ENCODE measurements around the gene MARCHF3.

Gene MARCHF3

DNA sequence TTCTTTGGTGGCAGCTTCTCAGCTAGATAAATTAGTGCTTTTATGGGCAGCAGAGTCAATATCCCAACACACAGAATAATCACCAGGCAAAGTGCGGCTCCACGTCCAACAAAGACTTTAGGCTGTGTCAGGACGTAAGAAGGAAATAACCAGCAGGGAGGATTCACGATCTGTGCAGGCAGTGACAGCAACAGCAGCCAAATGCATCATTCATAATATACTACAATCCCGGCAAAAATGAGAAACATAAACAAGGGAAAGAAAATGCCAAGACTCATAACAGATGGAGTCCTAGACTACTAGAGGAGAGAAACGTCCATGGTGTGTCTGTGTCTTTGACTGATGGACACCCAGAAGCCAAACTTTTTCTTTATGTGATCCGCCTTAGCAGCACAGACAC lies 152.8 kb downstream of the MARCHF3 start:
- H2AFZ ChIP-seq (ENCODE audit: low read length): no peak overlapping the region
- H3K9me3 ChIP-seq (replicated peaks; ENCODE audit: insufficient read depth, low read length): no peaks in the 10 kb centered on the region
- no peak for TF ChIP-seq EZH2 (optimal IDR thresholded peaks at IDR 0.05; ENCODE audit: low read depth, low read length)
- no peaks in the 10 kb centered on the region for H3K27me3 ChIP-seq (replicated peaks; ENCODE audit: insufficient read depth, low read length)
- H3K4me3 ChIP-seq (ENCODE audit: low read length): no peak overlapping the region
- no peaks in the 10 kb centered on the region for H3K79me2 ChIP-seq (ENCODE audit: low read length)
- no peaks in the 10 kb centered on the region for H3F3A ChIP-seq (ENCODE audit: insufficient read depth, low read length)
- no peaks in the 10 kb centered on the region for H3K9me2 ChIP-seq (replicated peaks; ENCODE audit: insufficient read depth, low read length)
- no peaks in the 10 kb centered on the region for H4K20me1 ChIP-seq (ENCODE audit: insufficient read depth, low read length)
- no peak overlapping the region for H3K4me2 ChIP-seq (ENCODE audit: low read depth, low read length)
- H3K4me1 ChIP-seq (ENCODE audit: low read length): no peaks in the 10 kb centered on the region
- DNase-seq: no peak
- H3K36me3 ChIP-seq (replicated peaks; ENCODE audit: insufficient read depth, low read length): no peaks in the 10 kb centered on the region
- no peak overlapping the region for H3K27ac ChIP-seq (ENCODE audit: low read length)
- H3K9ac ChIP-seq (ENCODE audit: low read length): no peak overlapping the region

DNA sequence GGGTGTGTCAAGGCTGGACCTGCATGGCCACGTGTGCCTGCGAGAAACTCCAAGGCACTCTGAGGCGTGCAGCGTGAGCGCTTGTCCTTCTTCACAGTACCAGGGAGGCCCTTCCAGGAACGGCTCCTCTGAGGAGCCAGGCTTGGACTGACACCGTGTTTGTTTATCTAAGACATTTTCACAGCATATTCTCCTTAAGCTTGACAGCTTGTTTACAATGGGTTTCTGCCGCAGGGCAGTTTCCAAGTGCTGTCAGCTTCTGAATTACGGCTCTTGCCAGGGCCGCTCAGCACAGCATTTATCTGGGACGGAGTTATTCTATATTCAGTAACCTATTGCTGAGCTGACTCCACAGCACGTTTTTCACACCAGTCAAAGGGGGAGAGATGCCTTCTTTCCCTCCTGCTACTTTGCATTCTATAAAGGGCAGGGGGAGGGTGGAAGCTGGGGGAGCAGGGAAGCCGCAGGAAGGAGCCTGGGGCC lies 155.0 kb downstream of the MARCHF3 start:
- DNase-seq: no peak
- no peaks in the 10 kb centered on the region for H4K20me1 ChIP-seq (ENCODE audit: insufficient read depth, low read length)
- no peaks in the 10 kb centered on the region for H3K79me2 ChIP-seq (ENCODE audit: low read length)
- no peak overlapping the region for H3K4me2 ChIP-seq (ENCODE audit: low read depth, low read length)
- H3K9me3 ChIP-seq (replicated peaks; ENCODE audit: insufficient read depth, low read length): no peaks in the 10 kb centered on the region
- no peak overlapping the region for H3K9ac ChIP-seq (ENCODE audit: low read length)
- no peaks in the 10 kb centered on the region for H3K36me3 ChIP-seq (replicated peaks; ENCODE audit: insufficient read depth, low read length)
- H3K4me1 ChIP-seq (ENCODE audit: low read length): no peaks in the 10 kb centered on the region
- TF ChIP-seq EZH2phosphoT487 (IDR thresholded peaks at IDR 0.05; ENCODE audit: low read length) (no peak), EZH2 (optimal IDR thresholded peaks at IDR 0.05; ENCODE audit: low read depth, low read length) (no peak)
- TF ChIP-seq, protein P1, sequence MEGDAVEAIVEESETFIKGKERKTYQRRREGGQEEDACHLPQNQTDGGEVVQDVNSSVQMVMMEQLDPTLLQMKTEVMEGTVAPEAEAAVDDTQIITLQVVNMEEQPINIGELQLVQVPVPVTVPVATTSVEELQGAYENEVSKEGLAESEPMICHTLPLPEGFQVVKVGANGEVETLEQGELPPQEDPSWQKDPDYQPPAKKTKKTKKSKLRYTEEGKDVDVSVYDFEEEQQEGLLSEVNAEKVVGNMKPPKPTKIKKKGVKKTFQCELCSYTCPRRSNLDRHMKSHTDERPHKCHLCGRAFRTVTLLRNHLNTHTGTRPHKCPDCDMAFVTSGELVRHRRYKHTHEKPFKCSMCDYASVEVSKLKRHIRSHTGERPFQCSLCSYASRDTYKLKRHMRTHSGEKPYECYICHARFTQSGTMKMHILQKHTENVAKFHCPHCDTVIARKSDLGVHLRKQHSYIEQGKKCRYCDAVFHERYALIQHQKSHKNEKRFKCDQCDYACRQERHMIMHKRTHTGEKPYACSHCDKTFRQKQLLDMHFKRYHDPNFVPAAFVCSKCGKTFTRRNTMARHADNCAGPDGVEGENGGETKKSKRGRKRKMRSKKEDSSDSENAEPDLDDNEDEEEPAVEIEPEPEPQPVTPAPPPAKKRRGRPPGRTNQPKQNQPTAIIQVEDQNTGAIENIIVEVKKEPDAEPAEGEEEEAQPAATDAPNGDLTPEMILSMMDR (IDR thresholded peaks at IDR 0.05; ENCODE audit: low read length): no peak
- H3K9me2 ChIP-seq (replicated peaks; ENCODE audit: insufficient read depth, low read length): no peaks in the 10 kb centered on the region
- no peak overlapping the region for H3K4me3 ChIP-seq (ENCODE audit: low read length)
- no peak overlapping the region for H2AFZ ChIP-seq (ENCODE audit: low read length)
- H3K27me3 ChIP-seq (replicated peaks; ENCODE audit: insufficient read depth, low read length): no peaks in the 10 kb centered on the region
- no peaks in the 10 kb centered on the region for H3F3A ChIP-seq (ENCODE audit: insufficient read depth, low read length)
- H3K27ac ChIP-seq (ENCODE audit: low read length): no peak overlapping the region

DNA sequence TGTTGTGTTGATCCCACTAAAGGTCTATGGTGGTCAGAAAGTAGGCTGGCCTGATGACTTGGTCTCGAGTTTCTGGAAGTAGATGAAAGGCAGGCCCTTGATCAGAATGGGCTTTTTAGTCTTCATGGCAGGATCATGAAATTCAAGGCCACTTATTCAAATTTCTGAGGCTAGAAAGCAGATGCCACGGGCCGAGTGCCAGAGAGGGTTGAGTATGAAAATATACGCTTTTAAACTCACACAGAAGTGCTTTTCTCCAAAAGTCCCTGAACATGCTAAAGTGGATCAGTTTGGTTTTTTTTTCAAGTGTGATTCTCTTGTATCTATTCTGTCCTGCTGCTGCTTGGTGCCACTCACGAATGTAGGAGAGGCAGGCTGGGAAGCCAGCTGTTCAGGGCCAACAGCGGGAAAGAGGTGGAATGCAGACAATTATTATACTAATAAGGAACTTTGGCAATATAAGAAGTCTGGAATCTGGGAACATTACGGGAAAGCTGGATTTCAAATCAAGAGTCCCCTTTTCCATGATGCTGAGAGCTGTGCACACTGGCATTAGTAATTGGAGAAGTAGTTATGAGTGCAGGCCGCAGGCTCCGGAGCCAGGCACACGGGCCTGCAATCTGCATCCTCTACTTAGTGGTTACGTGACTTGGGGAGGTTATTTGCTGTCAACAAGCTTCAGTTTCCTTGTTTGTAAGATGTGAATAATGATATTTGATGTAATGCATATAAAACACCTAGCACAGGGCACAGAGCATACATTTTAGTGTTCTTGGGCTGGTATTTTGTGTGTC lies 157.6 kb downstream of the MARCHF3 start:
- H3K4me1 ChIP-seq (ENCODE audit: low read length): no peaks in the 10 kb centered on the region
- no peaks in the 10 kb centered on the region for H3K27me3 ChIP-seq (replicated peaks; ENCODE audit: insufficient read depth, low read length)
- DNase-seq: no peak
- TF ChIP-seq, protein P1 (IDR thresholded peaks at IDR 0.05; ENCODE audit: low read length): no peak
- TF ChIP-seq EZH2 (optimal IDR thresholded peaks at IDR 0.05; ENCODE audit: low read depth, low read length) (no peak), EZH2phosphoT487 (IDR thresholded peaks at IDR 0.05; ENCODE audit: low read length) (no peak)
- no peaks in the 10 kb centered on the region for H3K36me3 ChIP-seq (replicated peaks; ENCODE audit: insufficient read depth, low read length)
- H3K9me2 ChIP-seq (replicated peaks; ENCODE audit: insufficient read depth, low read length): no peaks in the 10 kb centered on the region
- H3K27ac ChIP-seq (ENCODE audit: low read length): no peak overlapping the region
- no peak overlapping the region for H3K9ac ChIP-seq (ENCODE audit: low read length)
- no peaks in the 10 kb centered on the region for H3K79me2 ChIP-seq (ENCODE audit: low read length)
- H2AFZ ChIP-seq (ENCODE audit: low read length): no peak overlapping the region
- H4K20me1 ChIP-seq (ENCODE audit: insufficient read depth, low read length): no peaks in the 10 kb centered on the region
- H3F3A ChIP-seq (ENCODE audit: insufficient read depth, low read length): no peaks in the 10 kb centered on the region
- no peak overlapping the region for H3K4me2 ChIP-seq (ENCODE audit: low read depth, low read length)
- H3K4me3 ChIP-seq (ENCODE audit: low read length): no peak overlapping the region
- H3K9me3 ChIP-seq (replicated peaks; ENCODE audit: insufficient read depth, low read length): no peaks in the 10 kb centered on the region

DNA sequence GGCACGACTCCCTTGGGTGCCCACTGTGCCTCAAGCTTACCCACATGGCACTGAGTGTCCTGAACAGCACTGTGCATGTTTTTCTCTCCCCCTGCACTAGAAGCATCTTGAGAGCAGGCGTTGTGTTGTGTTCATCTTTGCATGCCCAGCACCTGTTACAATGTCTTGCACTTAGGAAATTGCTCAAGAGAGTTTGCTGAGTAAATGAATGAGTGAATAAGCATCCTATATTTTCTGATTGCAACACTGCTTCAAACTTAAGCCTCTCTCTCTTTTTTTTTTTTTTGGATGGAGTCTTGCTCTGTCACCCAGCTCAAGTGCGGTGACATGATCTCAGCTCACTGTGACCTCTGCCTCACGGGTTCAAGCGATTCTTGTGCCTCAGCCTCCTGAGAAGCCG lies 158.9 kb downstream of the MARCHF3 start:
- no peak for DNase-seq
- no peak overlapping the region for H3K27ac ChIP-seq (ENCODE audit: low read length)
- no peaks in the 10 kb centered on the region for H3K9me2 ChIP-seq (replicated peaks; ENCODE audit: insufficient read depth, low read length)
- no peak overlapping the region for H2AFZ ChIP-seq (ENCODE audit: low read length)
- no peak for TF ChIP-seq EZH2phosphoT487 (IDR thresholded peaks at IDR 0.05; ENCODE audit: low read length)
- no peak for TF ChIP-seq EZH2 (optimal IDR thresholded peaks at IDR 0.05; ENCODE audit: low read depth, low read length)
- TF ChIP-seq, protein P1 (IDR thresholded peaks at IDR 0.05; ENCODE audit: low read length): no peak
- no peak overlapping the region for H3K4me2 ChIP-seq (ENCODE audit: low read depth, low read length)
- no peaks in the 10 kb centered on the region for H3K36me3 ChIP-seq (replicated peaks; ENCODE audit: insufficient read depth, low read length)
- no peaks in the 10 kb centered on the region for H3K27me3 ChIP-seq (replicated peaks; ENCODE audit: insufficient read depth, low read length)
- no peaks in the 10 kb centered on the region for H3F3A ChIP-seq (ENCODE audit: insufficient read depth, low read length)
- no peaks in the 10 kb centered on the region for H3K4me1 ChIP-seq (ENCODE audit: low read length)
- H3K4me3 ChIP-seq (ENCODE audit: low read length): no peak overlapping the region
- H3K79me2 ChIP-seq (ENCODE audit: low read length): no peaks in the 10 kb centered on the region
- no peak overlapping the region for H3K9ac ChIP-seq (ENCODE audit: low read length)
- H4K20me1 ChIP-seq (ENCODE audit: insufficient read depth, low read length): no peaks in the 10 kb centered on the region
- no peaks in the 10 kb centered on the region for H3K9me3 ChIP-seq (replicated peaks; ENCODE audit: insufficient read depth, low read length)

Data from MM.1S (cell line).